Heart right ventricle (tissue), 16 donors: ENCODE measurements around the gene PHC2. TPM values are rescaled to one million over a fixed set of nuclear protein-coding genes. Genes with fewer than 3 reads are reported as not detected.

Experiments used
- ATAC-seq, 8 donors: fragments of 200-7000 bp; cut with Tn5 transposase; one replicate each; pipeline ENCODE4 v1.9.1; 2020; ENCODE audit warnings: mild to moderate bottlenecking in 8 of 8, moderate library complexity in 8 of 8, moderate number of reproducible peaks in 1 of 8
- DNase-seq, 2 donors: peaks; one replicate each; pipeline ENCODE4 v3.0.0-alpha.2; 2020
- H3K27ac ChIP-seq, 10 donors: fragments of 200-600 bp; sonication (generic) in 2 of 10; one replicate each; pipeline versions ENCODE4 v1.5.0 to v1.8.0; 2020 to 2022; ENCODE audit warnings: mild to moderate bottlenecking in 3 of 10
- H3K27me3 ChIP-seq, 7 donors: fragments of 200-600 bp; one replicate each; pipeline ENCODE4 v1.8.0; 2021 to 2022; ENCODE audit warnings: mild to moderate bottlenecking in 2 of 7
- H3K36me3 ChIP-seq, 9 donors: fragments of 200-600 bp; sonication (generic) in 1 of 9; one replicate each; pipeline versions ENCODE4 v1.5.0 to v1.8.0; 2020 to 2022; ENCODE audit warnings: mild to moderate bottlenecking in 2 of 9
- H3K4me1 ChIP-seq, 9 donors: fragments of 200-600 bp; sonication (generic) in 1 of 9; one replicate each; pipeline versions ENCODE4 v1.5.0 to v1.8.0; 2020 to 2022; ENCODE audit warnings: mild to moderate bottlenecking in 4 of 9
- H3K4me3 ChIP-seq, 10 donors: fragments of 200-600 bp; sonication (generic) in 2 of 10; one replicate each; pipeline versions ENCODE4 v1.5.0 to v1.8.0; 2020 to 2022; ENCODE audit warnings: mild to moderate bottlenecking in 7 of 10, moderate library complexity in 2 of 10
- H3K9me3 ChIP-seq, 11 donors: fragments of 200-600 bp in 10 of 11; sonication (generic) in 2 of 11; one replicate each; pipeline versions ENCODE4 v1.5.0 to v1.8.0; 2013 to 2022; ENCODE audit warnings: mild to moderate bottlenecking in 2 of 11, control low read depth in 1 of 11, moderate library complexity in 1 of 11
- CTCF ChIP-seq, 9 donors: fragments of 200-600 bp; sonication (generic) in 2 of 9; IDR thresholded peaks; one replicate each; pipeline versions ENCODE4 v1.5.0 to v1.8.0; 2021 to 2022; ENCODE audit warnings: antibody characterized with exemption in 9 of 9, mild to moderate bottlenecking in 5 of 9, moderate library complexity in 1 of 9
- WGBS, 2 donors: extraction: QIAGEN DNeasy Blood & Tissue Kit; methylation state at CpG; one replicate each; pipeline ENCODE4 v1.1.7; 2013; ENCODE audit warnings: inconsistent platforms in 1 of 2; 5-methylcytosine and 5-hydroxymethylcytosine counted together
- intact Hi-C, 10 donors: fragments of 100-400 bp; cut with DNase I; formaldehyde crosslinking; loops; one replicate each; pipeline versions ENCODE4 v1.11.1 to v1.14.2; 2022
- polyA plus RNA-seq, 2 donors: library from polyadenylated mRNA; stranded (reverse); fragments of 200-250 nt; gene quantifications; one replicate each; pipeline ENCODE4 v1.2.3, GENCODE V29; 2013
- total RNA-seq, 10 donors: library from RNA; stranded (reverse); fragmentation: NEBNext Ultra II Directional in 3 of 10; extraction: Animal tissue kit (Norgen Biotek cat#: 25700) in 3 of 10; gene quantifications; one replicate each; pipeline versions ENCODE4 v1.2.1 to v1.2.4, GENCODE V29; 2021 to 2023
- donor health status: Arrhythmogenic right ventricular cardiomyopathy.
- donor health status: ischemic (EF 13 %, LVEDD 7.1; RV severe dilation, severe dysfunction).
- donor health status: healthy with polysubstance abuse.
- donor health status: DM: no; HTN: yes; CAD: no.
- donor health status: DM: no; HTN: no; CAD: no.
- donor health status: ischemic (EF 25% LVEDD 6.9; RV normal size, moderate dysfunction).
- donor health status: ischemic (EF 25% LVEDD 5.7; RV mildly dilated, moderate dysfunction).
- donor health status: healthy.
- donor health status: DM: yes; HTN: yes; CAD: no.
- donor health status: Ischemic cardiomyopathy.
- donor health status: ischemic (EF 35%, LVEDD 5.7; RV mildly dilated, moderate dysfunction).
- donor health status: nonischemic (EF 11% LVEDD 7.7; RV severe dilation, severe dysfunction).
- donor health status: DM: yes; HTN: yes; CAD: no.
- donor health status: PGD.
- donor health status: ischemic (EF 29% LVEDD 5.4; RV normal size, mild dysfunction).
- donor health status: nonischemic (EF 23%, LVEDD 6.1; RV moderate dilation, normal function).

PHC2 gene
- total and polyA plus RNA-seq, 12 donors: 81.2 to 136 (median 99.3) TPM

GRCh38 chr1:33379631-33380354 is 51.1 kb downstream of the PHC2 start:
- DNase-seq (no peak), ATAC-seq (peak in 5 of 8 donors; percentile 8 to 61 (median 20))
- H3K9me3 ChIP-seq: no peaks in the 10 kb centered on the region
- WGBS, 2 donors: 45 to 56% methylated on average over 10 of the region's 10 CpGs
- TF ChIP-seq CTCF (IDR thresholded peaks at IDR 0.05): no peak
- H3K4me3 ChIP-seq: no peak overlapping the region
- H3K36me3 ChIP-seq: peaks cover 0 to 4% (median 0%) of the 10 kb centered on the region in 9 donors
- no peaks in the 10 kb centered on the region for H3K27me3 ChIP-seq
- intact Hi-C loops: loop anchor here in 6 of 10 donors (5.0 to 10.0 kb wide), 6 partner anchors 48 to 245 kb away; partner anchors contain the start of gene PHC2 (in 3 of the 6)
- H3K27ac ChIP-seq: peak overlapping the region in 7 of 10 donors; percentile 47 to 71 (median 60)
- H3K4me1 ChIP-seq: peaks cover 12 to 81% (median 55%) of the 10 kb centered on the region in 9 donors

GRCh38 chr1:33378976-33379375 is 51.9 kb downstream of the PHC2 start:
- peaks cover 0 to 6% (median 0%) of the 10 kb centered on the region in 9 donors for H3K36me3 ChIP-seq
- intact Hi-C loops: loop anchor here in 3 of 10 donors (5.0 to 10.0 kb wide), 5 partner anchors 56 to 244 kb away; partner anchors contain the start of gene PHC2 (in 2 of the 3)
- ATAC-seq: peak in 4 of 8 donors; percentile 19 to 48 (median 44)

GRCh38 chr1:33378524-33378923 is 52.4 kb downstream of the PHC2 start:
- Histone ChIP-seq H3K4me1 (peaks cover 10 to 78% (median 44%) of the 10 kb centered on the region in 9 donors), H3K9me3 (no peaks in the 10 kb centered on the region), H3K27ac (peak overlapping the region in 6 of 10 donors; percentile 32 to 65 (median 46)), H3K27me3 (no peaks in the 10 kb centered on the region), H3K36me3 (peaks cover 0 to 6% (median 0%) of the 10 kb centered on the region in 9 donors), H3K4me3 (no peak overlapping the region)
- ATAC-seq: peak in 6 of 8 donors; percentile 35 to 58 (median 56)
- TF ChIP-seq CTCF (IDR thresholded peaks at IDR 0.05): no peak
- WGBS, 2 donors: 17 to 27% methylated on average over 1 of the region's 1 CpG
- intact Hi-C loops: loop anchor here in 3 of 10 donors (5.0 to 10.0 kb wide), 5 partner anchors 56 to 244 kb away; partner anchors contain the start of gene PHC2 (in 2 of the 3)
- no peak for DNase-seq

More at GRCh38 chr1:33378976-33379375, 51.9 kb downstream of the PHC2 start:
- Histone ChIP-seq H3K27ac (peak overlapping the region in 6 of 10 donors; percentile 32 to 65 (median 46)), H3K4me1 (peaks cover 12 to 81% (median 48%) of the 10 kb centered on the region in 9 donors), H3K9me3 (no peaks in the 10 kb centered on the region), H3K4me3 (no peak overlapping the region), H3K27me3 (no peaks in the 10 kb centered on the region)
- TF ChIP-seq CTCF (IDR thresholded peaks at IDR 0.05): peak in 3 of 9 donors; percentile 9 to 17 (median 16)
- no peak for DNase-seq
- 33% methylated on average over 3 to 4 of the region's 5 CpGs for WGBS, 2 donors

GRCh38 chr1:33377756-33378155 is 53.1 kb downstream of the PHC2 start:
- peaks cover 6 to 70% (median 36%) of the 10 kb centered on the region in 9 donors for H3K4me1 ChIP-seq

More at GRCh38 chr1:33377756-33378155, 53.1 kb downstream of the PHC2 start:
- intact Hi-C loops: loop anchor here in 3 of 10 donors (5.0 to 10.0 kb wide), 5 partner anchors 57 to 243 kb away; partner anchors contain the start of gene PHC2 (in 2 of the 3)
- no peak for ATAC-seq
- WGBS, 2 donors: 80 to 82% methylated on average over 1 of the region's 1 CpG
- no peak for DNase-seq
- no peak overlapping the region for H3K4me3 ChIP-seq
- no peaks in the 10 kb centered on the region for H3K9me3 ChIP-seq
- H3K36me3 ChIP-seq: peaks cover 0 to 10% (median 0%) of the 10 kb centered on the region in 9 donors
- no peak overlapping the region for H3K27ac ChIP-seq
- TF ChIP-seq CTCF (IDR thresholded peaks at IDR 0.05): no peak
- no peaks in the 10 kb centered on the region for H3K27me3 ChIP-seq
